Body of pancreas (tissue), 4 donors: Measurements from ENCODE around the gene NACC2.

Source experiments
- POLR2A ChIP-seq, 3 donors: fragments of 450-650 bp; IDR thresholded peaks; one replicate each; pipeline ENCODE4 v1.6.1; 2016; ENCODE audit warnings: antibody characterized with exemption in 3 of 3, mild to moderate bottlenecking in 2 of 3
- TF ChIP-seq, protein P1 (sequence below), 7 experiments: fragments of 450-650 bp in 4 of 7; fragments of 200-600 bp in 3 of 7; sonication (generic) in 3 of 7; IDR thresholded peaks; one replicate each; pipeline ENCODE4 v1.5.1; 2016 to 2019; ENCODE audit warnings: antibody characterized with exemption in 7 of 7

DNA sequence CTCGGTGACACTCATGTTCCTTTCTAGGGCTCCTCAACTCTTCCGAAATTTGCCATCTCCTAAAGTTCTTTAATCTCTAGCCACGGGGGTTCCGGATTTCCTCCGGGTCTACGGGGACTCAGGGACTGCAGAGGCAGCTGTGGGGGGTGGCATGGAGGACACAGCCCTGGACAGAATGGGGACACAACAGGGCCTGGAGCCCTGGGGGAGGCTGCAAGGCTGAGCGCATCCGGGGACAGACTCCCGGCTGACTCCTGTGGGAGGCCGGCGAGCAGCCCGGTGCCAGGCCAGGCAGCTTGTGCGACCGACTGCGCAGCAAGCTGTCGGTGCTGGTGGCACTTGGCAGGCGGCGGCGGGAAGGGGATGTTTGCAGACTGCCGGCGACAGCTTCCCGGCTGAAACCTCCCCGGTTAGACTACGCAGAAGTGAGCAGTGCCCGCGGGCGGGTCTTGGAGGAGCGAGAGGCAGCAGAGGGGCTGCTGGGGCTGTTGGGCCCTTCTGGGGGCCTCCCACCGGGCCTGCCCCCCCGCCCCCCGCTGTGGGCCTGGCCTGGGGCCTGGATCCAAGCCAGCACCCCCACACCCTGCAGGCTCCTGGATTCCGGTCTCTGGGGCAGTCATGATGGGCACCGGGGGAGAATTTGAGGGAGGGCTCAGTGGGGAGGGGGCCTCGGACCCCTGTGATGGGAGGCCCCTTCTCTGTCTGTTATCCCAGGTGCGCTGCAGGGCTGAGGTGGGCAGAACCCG lies 105.2 kb downstream of the NACC2 start:
- TF ChIP-seq, protein P1, sequence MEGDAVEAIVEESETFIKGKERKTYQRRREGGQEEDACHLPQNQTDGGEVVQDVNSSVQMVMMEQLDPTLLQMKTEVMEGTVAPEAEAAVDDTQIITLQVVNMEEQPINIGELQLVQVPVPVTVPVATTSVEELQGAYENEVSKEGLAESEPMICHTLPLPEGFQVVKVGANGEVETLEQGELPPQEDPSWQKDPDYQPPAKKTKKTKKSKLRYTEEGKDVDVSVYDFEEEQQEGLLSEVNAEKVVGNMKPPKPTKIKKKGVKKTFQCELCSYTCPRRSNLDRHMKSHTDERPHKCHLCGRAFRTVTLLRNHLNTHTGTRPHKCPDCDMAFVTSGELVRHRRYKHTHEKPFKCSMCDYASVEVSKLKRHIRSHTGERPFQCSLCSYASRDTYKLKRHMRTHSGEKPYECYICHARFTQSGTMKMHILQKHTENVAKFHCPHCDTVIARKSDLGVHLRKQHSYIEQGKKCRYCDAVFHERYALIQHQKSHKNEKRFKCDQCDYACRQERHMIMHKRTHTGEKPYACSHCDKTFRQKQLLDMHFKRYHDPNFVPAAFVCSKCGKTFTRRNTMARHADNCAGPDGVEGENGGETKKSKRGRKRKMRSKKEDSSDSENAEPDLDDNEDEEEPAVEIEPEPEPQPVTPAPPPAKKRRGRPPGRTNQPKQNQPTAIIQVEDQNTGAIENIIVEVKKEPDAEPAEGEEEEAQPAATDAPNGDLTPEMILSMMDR (IDR thresholded peaks at IDR 0.05), result no peak
- TF ChIP-seq POLR2A (IDR thresholded peaks at IDR 0.05), result no peak
